ENCODE results near the gene MOB3C.

MOB3C gene

DNA sequence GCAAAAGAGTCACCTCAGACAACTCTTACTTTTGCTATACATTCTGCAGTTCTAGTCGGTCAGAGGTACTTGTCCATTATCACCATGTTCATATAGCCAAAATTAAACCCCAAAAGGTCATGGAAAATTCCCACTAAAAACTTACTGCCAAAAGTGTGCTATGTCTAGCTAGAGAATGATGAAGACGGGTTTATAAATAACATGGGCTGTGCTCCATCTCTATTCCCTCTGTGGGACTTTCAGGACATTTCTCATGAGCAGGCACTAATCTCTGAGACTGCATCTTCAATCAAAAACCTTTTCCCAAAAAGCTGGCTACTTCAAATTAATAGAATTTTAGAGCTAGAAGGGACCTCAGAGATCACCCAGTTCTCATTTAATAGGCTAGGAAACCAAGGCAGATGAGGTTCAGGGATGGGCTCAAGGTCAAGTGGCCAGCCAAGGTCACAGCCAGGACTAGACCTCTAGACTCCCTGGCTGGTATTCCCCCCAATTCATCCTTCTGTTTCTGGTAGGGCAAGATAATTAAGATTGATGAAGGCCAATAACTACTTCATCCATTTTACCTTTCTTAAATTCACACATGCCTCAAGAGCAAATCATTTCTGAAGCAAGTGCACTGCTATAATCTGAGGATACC, 21.0 kb upstream of the MOB3C start:
- DNase-seq, result no peak

DNA sequence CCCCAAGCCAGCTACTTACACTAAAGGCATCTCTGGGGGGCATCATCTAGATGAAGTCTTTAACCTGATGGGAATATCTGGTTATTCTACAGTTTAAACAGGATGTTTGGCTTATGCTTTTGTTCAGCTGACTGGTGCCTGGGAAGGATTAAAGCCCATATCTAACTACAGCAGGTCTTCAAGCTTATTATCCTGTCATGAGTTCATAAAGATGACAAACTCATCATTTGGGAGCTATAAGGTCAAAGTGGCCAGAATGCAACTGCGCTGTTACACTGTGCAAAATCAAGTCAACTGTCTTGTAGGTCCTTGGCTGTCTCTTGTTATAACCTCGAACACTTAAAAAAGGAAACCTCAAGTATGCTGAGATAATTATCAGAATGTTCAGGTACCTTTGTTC, 18.6 kb upstream of the MOB3C start:
- DNase-seq, result no peak

DNA sequence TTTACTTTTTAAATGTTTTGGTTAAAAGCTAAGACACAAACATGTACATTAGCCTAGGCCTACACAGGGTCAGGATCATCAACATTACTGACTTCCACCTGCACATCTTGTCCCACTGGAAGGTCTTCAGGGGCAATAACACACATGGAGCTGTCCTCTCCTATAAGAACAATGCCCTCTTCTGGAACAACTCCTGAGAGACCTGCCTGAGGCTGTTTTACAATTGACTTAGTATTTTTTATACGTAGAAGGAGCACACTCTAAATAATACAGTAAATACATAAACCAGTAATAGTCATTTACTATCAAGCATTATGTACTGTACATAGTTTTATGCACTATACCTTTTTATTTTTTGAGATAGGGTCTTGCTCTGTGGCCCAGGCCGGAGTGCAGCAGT, 14.1 kb upstream of the MOB3C start:
- no peak for DNase-seq

DNA sequence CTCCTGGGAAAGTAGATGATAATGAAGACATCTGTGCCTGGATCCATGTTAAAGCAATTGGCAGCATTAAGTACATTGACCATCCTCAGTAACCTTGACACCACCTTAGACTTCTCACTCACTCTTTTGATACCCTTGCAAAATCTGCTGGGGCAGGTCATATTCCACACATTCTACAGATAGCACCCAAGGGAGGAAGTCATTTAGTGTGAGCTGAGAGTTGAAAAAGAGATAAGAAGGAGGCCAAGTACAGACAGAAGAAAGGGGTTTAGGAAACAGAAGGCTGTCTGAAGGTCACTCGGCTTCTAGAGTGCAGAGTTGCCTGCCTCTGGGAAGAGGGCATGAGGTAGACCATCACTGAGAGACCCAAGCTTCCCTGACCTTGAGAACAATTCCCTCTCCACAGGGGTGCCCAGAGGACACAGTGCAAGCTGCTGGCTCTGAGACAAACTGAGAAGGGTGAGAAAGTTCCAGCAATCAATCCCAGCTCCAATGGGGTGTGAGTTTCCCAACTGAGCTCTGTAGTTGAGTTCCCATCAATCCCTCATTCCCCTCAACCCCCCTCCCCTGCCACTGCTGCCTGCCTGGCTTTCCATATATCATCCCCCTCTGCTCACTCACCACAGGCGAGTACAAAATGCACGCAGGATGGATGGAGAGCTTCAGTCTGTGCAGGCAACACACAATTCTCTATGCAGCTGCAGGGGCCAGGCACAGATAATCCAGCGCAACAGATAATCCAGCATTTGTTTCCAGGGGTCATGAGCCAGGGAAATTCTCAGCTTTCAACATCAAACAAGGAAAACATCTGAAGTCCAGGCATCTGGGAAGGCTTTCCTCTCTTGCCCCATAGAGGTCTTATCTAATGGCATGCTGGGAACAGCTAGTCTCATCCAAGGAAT, 7.4 kb upstream of the MOB3C start:
- no peak for DNase-seq

DNA sequence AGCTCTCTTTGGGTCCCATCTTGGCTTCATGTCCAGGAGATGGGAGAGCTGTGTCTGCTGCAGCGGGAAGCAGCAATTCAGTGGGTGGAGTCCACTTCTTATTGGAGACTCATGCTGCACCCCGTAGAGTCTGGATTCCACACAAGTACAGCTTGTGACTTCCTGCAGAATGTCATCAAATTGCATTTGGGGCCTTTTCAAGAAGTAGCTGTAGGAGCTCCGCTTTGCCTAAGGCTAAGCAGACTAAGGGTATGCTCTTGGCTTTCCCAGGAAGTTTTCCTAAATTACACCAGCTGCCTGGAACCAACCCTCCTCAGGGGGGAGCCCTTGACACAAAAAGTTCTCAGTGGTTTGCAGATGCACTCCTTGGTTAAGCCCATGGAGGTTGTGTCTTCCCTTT, 5.7 kb upstream of the MOB3C start:
- DNase-seq, result no peak

DNA sequence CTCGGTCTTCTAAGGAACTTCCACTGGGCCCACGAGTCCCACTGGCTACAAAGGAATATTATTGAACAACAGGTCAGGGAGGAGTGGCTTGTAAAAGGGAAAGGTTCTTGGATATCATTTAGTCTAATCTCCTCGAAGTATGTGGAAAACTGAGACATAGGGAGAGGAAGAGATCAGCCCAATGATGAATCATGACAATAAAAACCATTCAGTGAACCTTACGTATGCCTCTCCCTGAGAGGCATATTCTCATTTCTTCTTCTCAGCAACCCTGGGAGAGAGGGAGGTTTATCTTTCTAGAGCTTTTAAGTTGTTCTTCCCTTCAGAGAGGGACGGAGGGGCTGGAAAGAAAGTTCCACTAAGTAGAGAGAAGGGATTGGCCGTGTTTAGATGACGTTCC, 5.3 kb upstream of the MOB3C start:
- DNase-seq, result no peak

DNA sequence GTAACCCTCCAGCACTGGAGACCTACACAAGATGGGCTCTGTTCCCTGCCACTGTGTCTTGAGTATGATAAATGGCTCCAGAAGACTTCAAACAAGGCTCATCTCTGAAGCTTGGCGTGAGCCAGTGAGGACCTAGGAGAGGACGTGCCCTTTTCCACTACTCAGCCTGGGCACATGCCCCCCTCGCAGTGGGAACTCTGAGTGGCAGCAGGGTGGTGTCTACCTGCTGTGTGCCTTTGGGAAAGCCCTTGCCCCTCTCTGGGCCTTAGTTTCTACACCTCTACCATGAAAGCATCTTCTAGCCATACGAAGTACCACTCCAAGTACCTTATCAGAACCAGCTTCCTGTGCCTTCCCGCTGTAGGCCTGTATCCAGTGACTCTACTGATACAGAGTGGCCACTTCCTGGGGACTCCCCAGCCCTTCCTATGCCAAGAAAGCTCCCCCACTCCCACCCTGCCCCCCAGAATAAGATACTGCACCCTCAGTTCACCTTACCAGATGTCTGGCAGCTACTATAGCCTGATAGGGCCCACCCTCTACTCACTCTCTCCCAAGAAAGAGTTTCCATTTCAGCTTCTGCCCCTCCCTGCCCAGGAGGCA, 3.1 kb upstream of the MOB3C start:
- no peak for DNase-seq

DNA sequence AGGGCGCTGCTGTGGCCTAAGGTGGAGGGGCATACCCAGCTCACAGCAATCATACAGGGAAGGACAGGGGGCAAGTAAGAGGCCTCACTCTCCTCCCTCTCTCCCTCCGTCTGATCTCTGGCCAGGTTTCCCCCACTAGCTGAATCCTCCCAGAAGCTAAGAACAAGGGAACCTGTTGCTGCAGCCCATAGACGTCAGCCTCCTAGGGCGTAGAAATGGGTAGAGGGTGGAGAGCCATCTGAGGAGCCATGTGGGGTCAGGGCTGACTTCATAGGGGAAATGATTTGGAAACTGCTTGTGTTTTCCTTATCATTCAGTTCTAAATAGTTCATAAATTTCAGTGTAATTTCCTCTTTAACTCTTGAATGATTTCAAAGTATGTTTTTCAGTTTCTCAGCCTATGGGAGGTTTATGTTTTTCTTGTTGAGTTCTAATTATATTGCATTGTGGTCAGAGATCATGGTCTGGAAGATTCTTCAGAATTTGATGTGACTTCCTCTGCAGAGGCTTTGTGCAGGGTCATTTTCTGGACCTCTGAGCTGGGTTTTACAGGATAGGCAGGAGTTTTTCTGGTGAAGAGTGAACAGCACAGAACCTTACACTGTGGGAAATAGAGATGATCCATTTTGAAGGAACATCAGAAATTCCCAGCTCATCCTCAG, 2.3 kb upstream of the MOB3C start:
- no peak for DNase-seq

DNA sequence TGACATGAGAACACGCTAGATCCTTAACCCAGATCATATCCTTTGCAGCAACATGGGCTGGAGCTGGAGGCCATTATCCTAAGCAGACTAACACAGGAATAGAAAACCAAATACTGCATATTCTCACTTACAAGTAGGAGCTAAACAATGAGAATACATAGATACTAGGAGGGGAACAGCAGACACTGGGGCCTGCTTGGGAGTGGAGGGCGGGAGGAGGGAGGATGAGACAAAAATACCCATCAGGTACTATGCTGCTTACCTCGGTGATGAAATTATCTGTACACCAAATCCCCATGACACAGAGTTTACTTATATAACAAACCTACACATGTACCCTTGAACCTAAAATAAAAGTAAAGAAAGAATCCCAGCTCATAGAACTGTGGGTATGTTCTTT, 1.2 kb upstream of the MOB3C start:
- DNase-seq, result no peak

DNA sequence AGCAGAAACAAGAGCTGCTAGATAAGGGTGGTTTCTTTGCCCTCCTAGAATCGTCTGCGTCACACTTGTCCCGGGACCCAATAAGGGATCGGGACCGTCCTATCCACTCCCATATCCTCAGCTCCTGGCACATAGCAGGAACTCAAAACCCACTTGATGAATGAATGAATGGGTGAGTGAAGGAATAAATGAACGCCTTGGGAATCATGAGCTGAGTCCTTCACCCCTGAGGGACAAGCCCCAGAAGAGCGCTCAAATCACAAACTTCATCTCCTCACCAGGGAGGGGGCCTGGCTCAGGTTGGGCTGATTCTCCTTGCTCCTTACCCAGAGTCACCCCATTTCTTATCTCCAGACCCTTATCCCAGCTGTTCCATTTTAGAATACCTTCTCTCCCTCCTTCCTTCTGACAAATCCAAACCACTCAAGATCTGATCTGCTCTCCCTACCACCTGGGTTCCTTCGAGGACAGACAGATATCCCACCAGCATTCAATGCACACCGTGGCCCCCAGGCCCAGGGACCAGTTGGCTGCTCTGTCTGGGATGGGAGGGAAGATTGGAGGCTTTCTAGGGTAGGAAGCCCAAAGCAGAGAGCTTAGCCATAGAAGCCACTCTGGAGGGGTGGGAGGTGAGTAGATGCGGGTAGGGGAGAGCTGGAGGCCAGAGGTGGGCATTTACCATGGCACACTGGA, 643 bp upstream of the MOB3C start:
- no peak for DNase-seq

DNA sequence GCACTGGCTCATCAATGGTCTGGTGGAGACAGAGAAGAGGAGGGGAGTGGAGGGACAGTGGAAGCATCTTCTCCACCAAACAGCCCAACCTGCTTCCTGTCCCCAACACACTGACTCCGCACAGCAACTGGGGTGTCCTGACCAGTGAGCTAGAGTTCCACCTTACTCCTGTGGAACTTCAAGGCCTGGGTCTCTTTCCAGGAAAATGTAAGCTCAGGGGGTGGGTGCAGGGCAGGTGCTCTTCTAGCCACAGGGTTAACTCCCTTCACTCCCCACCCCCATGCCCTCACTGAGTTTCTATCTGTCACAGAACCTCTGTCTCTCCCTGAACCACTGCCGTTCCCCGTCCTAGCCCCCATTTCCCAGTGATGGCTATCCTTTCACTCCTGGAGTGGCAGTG, 876 bp downstream of the MOB3C start:
- no peak for DNase-seq

DNA sequence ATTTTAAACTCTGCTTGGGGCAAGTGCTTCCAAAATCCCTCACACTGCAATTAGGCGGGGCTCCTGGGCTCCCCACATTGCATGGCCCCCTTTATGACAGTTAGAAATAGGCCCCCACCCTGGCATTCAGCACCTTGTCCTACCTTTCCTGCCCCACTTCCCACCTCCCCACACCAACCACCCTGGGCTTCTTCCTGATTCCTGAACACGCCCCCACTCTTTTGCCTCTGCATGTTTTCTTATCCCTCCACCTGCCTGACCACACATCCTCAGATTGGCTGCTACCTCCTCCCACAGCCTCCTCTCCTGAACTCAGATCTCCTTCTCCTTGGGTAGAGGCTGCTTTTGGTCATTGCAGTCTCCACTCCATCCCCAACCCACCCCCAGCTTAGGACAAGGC, 1.5 kb downstream of the MOB3C start:
- no peak for DNase-seq

DNA sequence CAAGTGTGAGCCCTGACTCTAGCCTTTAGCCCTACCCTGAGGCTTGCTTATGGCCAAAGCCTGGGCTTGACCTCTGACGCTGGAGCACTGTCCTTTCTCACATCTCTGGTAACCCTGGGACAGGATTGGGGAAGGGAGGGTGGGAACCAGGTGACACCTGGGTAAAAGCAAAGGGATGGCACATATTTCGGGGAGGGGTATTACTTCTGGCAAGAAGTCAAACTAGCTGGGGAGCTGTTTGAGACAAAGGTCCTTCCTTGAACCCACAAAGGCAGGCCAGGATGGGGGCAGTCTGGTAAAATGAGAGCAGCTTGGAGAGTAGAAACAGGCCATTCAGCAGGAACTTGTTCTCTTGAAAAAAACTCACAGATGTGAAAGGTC, 2.0 kb downstream of the MOB3C start:
- no peak for DNase-seq

DNA sequence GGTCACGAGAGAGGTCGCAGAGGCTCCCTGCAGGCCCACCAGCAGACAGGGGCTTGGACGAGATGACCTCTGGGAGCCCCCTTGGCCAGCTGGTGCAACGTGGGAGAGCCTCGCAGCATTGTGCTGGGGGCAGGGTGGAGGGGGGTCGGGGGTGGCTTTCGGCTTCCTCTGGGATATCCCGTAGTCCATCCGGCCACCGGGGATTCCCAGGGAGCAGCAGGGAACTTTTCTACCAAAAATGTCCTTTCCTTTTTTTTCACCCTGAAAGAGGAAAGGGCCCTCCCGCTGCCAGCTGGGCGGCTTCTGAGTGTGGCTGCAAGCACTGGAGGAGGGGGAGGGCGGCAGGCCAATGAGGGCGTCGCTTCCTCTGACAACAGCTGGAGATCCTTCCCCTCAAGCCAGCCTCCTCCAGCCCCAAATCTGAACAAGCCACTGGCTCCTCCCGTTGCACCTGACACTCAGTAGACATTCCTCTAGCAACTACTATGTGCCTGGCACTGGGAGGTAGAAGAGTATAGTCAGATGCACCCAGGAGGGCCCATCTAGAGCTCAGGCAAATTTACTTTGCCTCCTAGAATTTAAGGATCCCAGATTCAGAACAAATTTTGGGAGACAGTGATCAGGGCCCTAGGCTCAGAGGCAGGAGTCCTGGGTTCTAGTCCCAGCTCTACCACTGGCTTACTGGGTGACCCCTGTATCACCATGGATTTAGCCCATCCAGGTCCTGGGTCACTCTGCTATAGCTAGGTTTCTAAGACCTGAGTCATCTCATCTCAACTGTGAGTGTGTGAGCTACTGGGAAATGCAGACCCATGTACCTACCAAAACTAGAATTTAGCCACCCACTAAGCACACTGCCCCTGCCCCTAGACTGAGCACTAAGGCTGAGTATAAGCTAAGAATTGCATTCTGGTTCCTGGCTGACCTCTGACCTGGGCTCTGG, 2.7 kb downstream of the MOB3C start:
- peak; percentile 57 for DNase-seq

DNA sequence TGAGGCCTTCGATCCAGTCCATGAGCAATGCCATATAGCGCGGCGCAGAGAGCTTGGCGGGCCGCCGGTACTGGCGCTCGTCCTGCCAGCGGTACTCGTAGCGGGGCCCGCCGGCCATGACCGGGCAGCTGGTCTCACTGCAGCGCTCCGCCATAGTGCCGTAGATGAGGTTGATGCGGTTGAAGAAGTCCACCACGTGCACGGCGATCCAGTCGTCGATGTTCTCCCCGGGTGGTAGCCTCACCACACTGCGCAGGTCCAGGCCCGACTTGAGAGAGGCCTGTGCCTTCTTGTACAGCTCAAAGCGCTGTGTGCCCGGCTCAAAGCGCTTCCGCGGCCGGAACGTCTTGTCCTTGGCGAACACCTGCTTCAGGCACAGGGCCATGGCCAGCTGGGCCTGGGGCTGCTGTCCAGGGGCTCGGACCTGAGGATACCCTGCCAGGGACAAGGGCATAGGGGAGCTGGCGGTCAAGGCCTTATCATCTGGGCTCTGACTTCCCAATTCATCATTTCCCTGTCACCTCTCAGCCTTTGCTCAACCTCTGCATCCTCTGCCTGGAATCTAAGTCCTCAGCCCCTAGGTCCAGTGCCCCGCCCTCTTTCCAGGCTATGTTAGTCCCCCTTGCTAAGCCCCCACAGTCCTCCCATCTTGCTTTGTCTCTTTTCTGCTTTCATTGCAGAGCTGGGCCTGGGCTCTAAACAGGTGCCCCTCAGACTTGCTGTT, 3.5 kb downstream of the MOB3C start:
- no peak for DNase-seq

DNA sequence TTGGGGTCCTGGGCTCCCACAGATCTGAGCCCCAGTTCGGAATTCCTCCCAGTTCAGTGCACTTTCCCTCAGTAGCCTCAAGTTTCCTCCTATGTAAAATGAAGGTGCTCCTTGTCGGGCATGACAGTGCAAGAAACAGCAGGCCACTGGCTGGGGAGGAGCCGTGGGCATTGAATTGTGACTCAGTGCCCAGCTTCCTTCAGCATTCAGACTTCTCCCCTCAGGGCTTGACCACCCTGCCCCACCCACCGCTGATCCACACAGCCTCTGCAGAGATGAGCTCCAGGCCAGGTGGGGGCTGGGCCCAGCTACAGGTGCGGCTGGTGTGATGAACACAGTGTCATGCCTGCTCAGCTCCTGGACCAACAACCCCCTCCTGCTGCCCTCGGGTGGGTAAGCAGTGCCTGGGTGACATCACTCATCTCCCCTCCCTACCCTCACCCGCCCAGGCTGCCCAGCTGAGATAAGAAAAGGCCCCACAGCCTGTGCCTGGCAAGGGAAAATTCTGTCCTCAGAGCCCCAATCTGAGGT, 4.9 kb downstream of the MOB3C start:
- DNase-seq, result no peak

DNA sequence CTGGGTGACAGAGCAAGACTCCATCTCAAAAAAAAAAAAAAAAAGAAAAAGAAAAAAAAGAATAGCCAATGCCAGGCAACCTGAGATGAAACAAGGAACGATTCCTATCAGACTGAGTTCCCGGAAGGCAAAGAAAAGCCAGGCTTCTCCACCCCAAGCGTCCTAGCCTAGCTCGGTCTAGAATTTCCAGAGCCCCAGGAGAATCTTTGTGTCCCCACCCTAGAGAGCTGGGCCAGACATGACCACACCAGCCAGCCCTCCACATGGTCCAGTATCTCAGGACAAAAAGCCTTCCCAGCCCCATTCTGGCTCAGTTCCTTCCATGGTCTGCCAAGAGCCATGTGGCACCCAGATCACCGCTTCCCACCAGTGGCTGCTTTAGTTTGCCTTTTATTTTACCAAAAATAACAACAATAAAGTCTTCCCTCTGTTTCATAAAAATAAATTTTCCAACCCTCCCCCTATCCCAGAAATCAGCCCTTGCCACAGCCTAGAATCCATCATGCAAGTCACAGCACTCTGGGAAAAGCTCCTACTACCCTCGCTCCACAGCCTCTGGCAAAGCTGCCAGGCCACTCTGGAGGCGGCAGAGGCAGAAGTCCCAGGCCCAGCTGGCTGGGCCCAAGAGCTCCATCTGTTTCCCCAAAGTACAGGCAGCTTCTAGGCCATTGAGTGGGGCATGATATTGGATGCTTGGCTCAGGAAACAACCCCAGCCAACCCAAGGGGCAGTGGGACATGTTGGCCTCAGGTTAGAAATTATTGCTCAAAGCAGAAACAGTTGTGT, 9.1 kb downstream of the MOB3C start:
- DNase-seq, result no peak

DNA sequence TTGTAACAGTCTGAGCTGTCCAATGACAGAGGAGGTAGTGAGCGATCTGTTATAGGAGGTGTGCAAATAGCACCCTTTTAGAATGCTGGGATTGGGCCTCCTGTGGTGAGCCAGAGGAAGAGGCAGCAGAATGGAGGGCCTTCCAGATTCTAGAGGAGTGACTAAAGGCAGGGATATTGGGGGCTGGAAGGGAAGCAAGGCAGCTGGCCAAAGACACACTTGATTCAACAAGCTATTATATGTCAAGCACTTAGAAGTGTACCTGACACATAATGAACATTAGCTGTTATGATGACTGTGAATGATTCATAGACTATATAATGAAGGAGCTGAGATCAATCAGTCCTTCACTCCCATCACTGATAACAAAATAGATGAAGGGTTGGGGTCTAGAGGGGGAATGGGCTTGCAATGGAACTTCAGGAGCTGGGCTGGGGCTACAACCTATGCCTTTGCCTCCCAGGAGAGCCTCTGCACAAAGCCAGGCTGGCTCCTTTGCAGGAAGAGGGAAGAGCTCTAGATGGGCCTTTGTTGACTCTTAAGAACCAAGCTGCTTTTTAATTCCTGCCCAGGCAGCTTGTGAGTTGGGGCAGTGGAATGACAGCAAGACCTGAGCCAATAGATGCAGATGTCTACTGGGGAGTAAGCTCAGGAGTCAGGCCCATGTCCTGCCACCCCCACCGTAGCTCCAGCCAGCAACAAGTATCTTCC, 10.2 kb downstream of the MOB3C start:
- peak; percentile 17 for DNase-seq

DNA sequence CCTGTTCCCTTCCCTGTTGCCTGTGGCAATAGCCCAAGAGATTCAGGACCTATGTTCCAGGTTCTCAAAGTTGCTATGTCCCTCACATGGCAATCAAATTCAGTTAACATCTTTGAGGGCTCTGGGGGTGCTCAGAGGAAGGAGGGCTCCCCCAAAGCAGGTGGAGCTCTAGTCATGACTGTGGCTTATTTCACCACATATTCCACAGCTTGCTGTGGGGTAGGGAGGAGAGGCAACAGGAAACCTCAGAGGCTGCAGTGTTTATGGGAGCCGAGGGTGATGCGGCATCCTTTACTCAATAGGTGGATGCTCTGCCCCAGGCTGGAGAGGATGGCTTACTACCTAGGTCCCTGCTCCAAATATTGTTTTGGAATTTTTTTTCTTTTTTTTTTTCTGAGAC, 11.4 kb downstream of the MOB3C start:
- no peak for DNase-seq
